ENCODE measurements around the gene PARP3. TPM values are rescaled to one million over a fixed set of nuclear protein-coding genes. Genes with fewer than 3 reads are reported as not detected.

Gene PARP3
- polyA plus RNA-seq, 1 of the 3 experiments (the other 2 are of a cell fraction), result 31.1 TPM

- no peak for TF ChIP-seq TEAD4 (IDR thresholded peaks at IDR 0.05; ENCODE audit: borderline replicate concordance, insufficient read depth)
- TF ChIP-seq MEF2A (IDR thresholded peaks at IDR 0.05; ENCODE audit: borderline replicate concordance, low read depth), result no peak
- TF ChIP-seq FOSL2 (IDR thresholded peaks at IDR 0.05; ENCODE audit: borderline replicate concordance, low read depth), result no peak
- no peak for TF ChIP-seq NRF1 (IDR thresholded peaks at IDR 0.05; ENCODE audit: low read depth, low read length)
- TF ChIP-seq RAD21 (IDR thresholded peaks at IDR 0.05; ENCODE audit: low read length), result no peak
- TF ChIP-seq RCOR1 (IDR thresholded peaks at IDR 0.05; ENCODE audit: low read length), result no peak
- TF ChIP-seq USF2 (IDR thresholded peaks at IDR 0.05; ENCODE audit: borderline replicate concordance, low read depth, low read length), result no peak
- Histone ChIP-seq H3K27me3 (ENCODE audit: insufficient read depth) (no peaks in the 10 kb centered on the region), H3K79me2 (ENCODE audit: insufficient read depth) (peaks cover 28% of the 10 kb centered on the region), H3F3A (replicated peaks; ENCODE audit: insufficient read depth) (no peaks in the 10 kb centered on the region), H3K4me1 (ENCODE audit: control insufficient read depth in 1 of 2, insufficient read depth in 2 of 2, low read depth in 1 of 2, low read length in 1 of 2) (peaks cover 0 to 4% of the 10 kb centered on the region in 2 experiments; a peak in 1 of 4 replicates), H3K4me2 (no peak overlapping the region), H3K9ac (no peak overlapping the region), H3K27ac (ENCODE audit: low read depth in 2 of 2, low read length in 1 of 2) (no peak overlapping the region), H2AFZ (ENCODE audit: low read depth) (no peak overlapping the region), H3K4me3 (ENCODE audit: low read depth in 2 of 2, low read length in 1 of 2) (no peak overlapping the region), H3K9me2 (no peaks in the 10 kb centered on the region), H3K36me3 (replicated peaks in 1 of 2; ENCODE audit: control insufficient read depth in 1 of 2, insufficient read depth in 2 of 2, low read length in 1 of 2) (peaks cover 0 to 60% of the 10 kb centered on the region in 2 experiments), H4K20me1 (ENCODE audit: insufficient read depth) (0 out of 2 replicates have a peak, but pooled peaks cover 6% of the 10 kb centered on the region), H3K9me3 (no peaks in the 10 kb centered on the region)
- WGBS (ENCODE audit: low lambda C conversion rate), result 97% methylated on average over 20 of the region's 25 CpGs
- no peak for DNase-seq
- ChIA-PET POLR2A (no interaction called here), CTCF (interaction anchor here (1.5 kb wide), 2 partner anchors 46 to 136 kb away, joined by 4 to 5 read pairs; no protein-coding TSS in a partner anchor)
Observed at GRCh38 chr3:51935886-51936755, 6.0 kb upstream of the PARP3 start.

DNA sequence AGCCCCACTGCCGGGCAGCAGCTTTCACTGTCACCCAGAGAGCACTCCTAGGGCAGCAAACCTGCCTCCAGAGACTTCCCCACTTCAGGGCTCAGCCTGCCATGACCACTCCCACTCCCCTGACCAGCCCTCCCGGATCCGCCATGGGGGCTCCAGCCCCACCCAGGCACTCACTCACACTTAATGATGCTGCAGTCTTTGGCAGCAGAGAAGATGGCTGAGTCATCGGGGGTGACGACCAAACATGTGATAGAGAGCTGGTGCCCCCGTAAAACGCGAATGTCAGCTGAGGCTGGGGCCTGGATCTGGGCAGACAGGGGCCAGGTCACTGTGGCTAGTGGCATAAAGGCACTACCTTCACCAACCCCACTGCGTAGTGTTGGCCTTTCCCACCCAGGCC lies 5.1 kb upstream of the PARP3 start:
- no peak overlapping the region for H3K4me2 ChIP-seq
- H3K36me3 ChIP-seq (replicated peaks in 1 of 2; ENCODE audit: control insufficient read depth in 1 of 2, insufficient read depth in 2 of 2, low read length in 1 of 2), result peaks cover 0 to 60% of the 10 kb centered on the region in 2 experiments
- H3K4me1 ChIP-seq (ENCODE audit: control insufficient read depth in 1 of 2, insufficient read depth in 2 of 2, low read depth in 1 of 2, low read length in 1 of 2), result peaks cover 0 to 6% of the 10 kb centered on the region in 2 experiments; a peak in 1 of 4 replicates
- no peaks in the 10 kb centered on the region for H3K9me2 ChIP-seq
- no peak for DNase-seq
- H3K9me3 ChIP-seq, result no peaks in the 10 kb centered on the region
- POLR2A ChIA-PET, result no interaction called here
- H3K27ac ChIP-seq (ENCODE audit: low read depth in 2 of 2, low read length in 1 of 2), result no peak overlapping the region
- H3K4me3 ChIP-seq (ENCODE audit: low read depth in 2 of 2, low read length in 1 of 2), result no peak overlapping the region
- CTCF ChIA-PET, result interaction anchor here (1.5 kb wide), 1 partner anchor 137 kb away, joined by 4 read pairs; no protein-coding TSS in a partner anchor
- 0 out of 2 replicates have a peak, but pooled peaks cover 6% of the 10 kb centered on the region for H4K20me1 ChIP-seq (ENCODE audit: insufficient read depth)
- H3K9ac ChIP-seq, result no peak overlapping the region
- no peak overlapping the region for H2AFZ ChIP-seq (ENCODE audit: low read depth)
- no peaks in the 10 kb centered on the region for H3F3A ChIP-seq (replicated peaks; ENCODE audit: insufficient read depth)
- WGBS (ENCODE audit: low lambda C conversion rate), result 93% methylated on average over 3 of the region's 9 CpGs
- peaks cover 33% of the 10 kb centered on the region for H3K79me2 ChIP-seq (ENCODE audit: insufficient read depth)
- H3K27me3 ChIP-seq (ENCODE audit: insufficient read depth), result no peaks in the 10 kb centered on the region
- TF ChIP-seq TCF12 (IDR thresholded peaks at IDR 0.05) (no peak), SMC3 (IDR thresholded peaks at IDR 0.05; ENCODE audit: low read depth, low read length) (no peak), MXI1 (IDR thresholded peaks at IDR 0.05; ENCODE audit: low read depth, low read length) (no peak), ELF1 (IDR thresholded peaks at IDR 0.05) (no peak), MEF2A (IDR thresholded peaks at IDR 0.05; ENCODE audit: borderline replicate concordance, low read depth) (no peak), EP300 (IDR thresholded peaks at IDR 0.05; ENCODE audit: borderline replicate concordance in 1 of 2, low read depth in 1 of 2, low read length in 1 of 2) (no peak), FOXJ3 (CRISPR knock-in tag; IDR thresholded peaks at IDR 0.05) (no peak), GABPA (IDR thresholded peaks at IDR 0.05; ENCODE audit: low read depth) (no peak), CTCF (IDR thresholded peaks at IDR 0.05) (no peak), CHD2 (IDR thresholded peaks at IDR 0.05; ENCODE audit: low read length, partially characterized antibody) (no peak), POLR2AphosphoS5 (IDR thresholded peaks at IDR 0.05; ENCODE audit: low read depth, low read length) (no peak), PBX3 (IDR thresholded peaks at IDR 0.05) (no peak), IRF3 (IDR thresholded peaks at IDR 0.05; ENCODE audit: low read depth, low read length) (no peak)
- TF ChIP-seq, protein P1, sequence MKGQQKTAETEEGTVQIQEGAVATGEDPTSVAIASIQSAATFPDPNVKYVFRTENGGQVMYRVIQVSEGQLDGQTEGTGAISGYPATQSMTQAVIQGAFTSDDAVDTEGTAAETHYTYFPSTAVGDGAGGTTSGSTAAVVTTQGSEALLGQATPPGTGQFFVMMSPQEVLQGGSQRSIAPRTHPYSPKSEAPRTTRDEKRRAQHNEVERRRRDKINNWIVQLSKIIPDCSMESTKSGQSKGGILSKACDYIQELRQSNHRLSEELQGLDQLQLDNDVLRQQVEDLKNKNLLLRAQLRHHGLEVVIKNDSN (IDR thresholded peaks at IDR 0.05; ENCODE audit: borderline replicate concordance, low read depth), result no peak

All from SK-N-SH (cell line).